BLaER1 treated with 17β-estradiol and CSF1 and Interleukin-3, amounts not matched to agents 10 nM and 100 nM (cell line): ENCODE data around the gene STIM2.

Experiments used
- H3K27ac ChIP-seq, 11 experiments: shearing (Covaris generic); formaldehyde crosslinking; 2 replicates each; pipeline ENCODE4 v1.8.1; 2022
- H3K27me3 ChIP-seq, 11 experiments: shearing (Covaris generic); formaldehyde crosslinking; 2 replicates each; pipeline ENCODE4 v1.8.1; 2022
- H3K36me3 ChIP-seq, 11 experiments: shearing (Covaris generic); formaldehyde crosslinking; 2 replicates each; pipeline ENCODE4 v1.8.1; 2022
- H3K4me1 ChIP-seq, 10 experiments: shearing (Covaris generic); formaldehyde crosslinking; 2 replicates each; pipeline ENCODE4 v1.8.1; 2022
- H3K4me2 ChIP-seq, 11 experiments: shearing (Covaris generic); formaldehyde crosslinking; 2 replicates each; pipeline ENCODE4 v1.8.1; 2022
- H3K4me3 ChIP-seq, 10 experiments: shearing (Covaris generic); formaldehyde crosslinking; 2 replicates each; pipeline ENCODE4 v1.8.1; 2022
- H3K9ac ChIP-seq, 11 experiments: shearing (Covaris generic); formaldehyde crosslinking; 2 replicates each; pipeline ENCODE4 v1.8.1; 2022
- H3K9me3 ChIP-seq, 11 experiments: shearing (Covaris generic); formaldehyde crosslinking; replicated peaks in 1 of 11; 2 replicates each; pipeline ENCODE4 v1.8.1; 2022
- H4K20me1 ChIP-seq, 11 experiments: shearing (Covaris generic); formaldehyde crosslinking; 2 replicates each; pipeline ENCODE4 v1.8.1; 2022
- Cebpa-rat ChIP-seq, 11 experiments: shearing (Covaris generic); IDR thresholded peaks; 2 replicates each; pipeline ENCODE4 v1.8.1; 2022

STIM2 gene

GRCh38 chr4:26936284-26937065, 75.8 kb downstream of the STIM2 start:
- Histone ChIP-seq H3K27me3 (no peaks in the 10 kb centered on the region), H3K27ac (peak overlapping the region in 1 of 11 experiments; percentile 21; a peak in 1 of 22 replicates), H3K4me3 (no peak overlapping the region), H3K36me3 (peaks cover 0 to 72% (median 28%) of the 10 kb centered on the region in 11 experiments; a peak in 17 of 22 replicates), H3K4me1 (peaks cover 4 to 47% (median 26%) of the 10 kb centered on the region in 10 experiments; a peak in 18 of 20 replicates), H3K9ac (no peak overlapping the region), H3K4me2 (peak overlapping the region in 8 of 11 experiments; percentile 0 to 35 (median 20); a peak in 12 of 22 replicates), H4K20me1 (peaks cover 0 to 75% (median 6%) of the 10 kb centered on the region in 11 experiments; a peak in 9 of 22 replicates), H3K9me3 (peaks cover 0 to 10% (median 0%) of the 10 kb centered on the region in 11 experiments; a peak in 3 of 22 replicates)
- no peak for TF ChIP-seq Cebpa-rat (IDR thresholded peaks at IDR 0.05)

- Histone ChIP-seq H3K4me1 (peaks cover 4 to 47% (median 26%) of the 10 kb centered on the region in 10 experiments; a peak in 18 of 20 replicates), H3K27me3 (no peaks in the 10 kb centered on the region), H3K36me3 (peaks cover 0 to 69% (median 26%) of the 10 kb centered on the region in 11 experiments; a peak in 17 of 22 replicates), H3K9ac (no peak overlapping the region), H3K9me3 (peaks cover 0 to 12% (median 3%) of the 10 kb centered on the region in 11 experiments; a peak in 7 of 22 replicates), H4K20me1 (peaks cover 0 to 72% (median 6%) of the 10 kb centered on the region in 11 experiments; a peak in 9 of 22 replicates), H3K4me3 (no peak overlapping the region), H3K4me2 (peak overlapping the region in 7 of 11 experiments; percentile 5 to 35 (median 23); a peak in 8 of 22 replicates), H3K27ac (no peak overlapping the region; a peak in 1 of 22 replicates)
- no peak for TF ChIP-seq Cebpa-rat (IDR thresholded peaks at IDR 0.05)
These were observed 76.5 kb downstream of the STIM2 start for GRCh38 chr4:26937139-26937538.

- peaks cover 0 to 68% (median 3%) of the 10 kb centered on the region in 11 experiments; a peak in 9 of 22 replicates for H4K20me1 ChIP-seq
- H3K4me3 ChIP-seq, result no peak overlapping the region
- no peak overlapping the region for H3K4me2 ChIP-seq
- TF ChIP-seq Cebpa-rat (IDR thresholded peaks at IDR 0.05), result no peak
- no peak overlapping the region for H3K9ac ChIP-seq
- H3K9me3 ChIP-seq, result peaks cover 0 to 15% (median 7%) of the 10 kb centered on the region in 11 experiments; a peak in 10 of 22 replicates
- peaks cover 4 to 47% (median 26%) of the 10 kb centered on the region in 10 experiments; a peak in 18 of 20 replicates for H3K4me1 ChIP-seq
- H3K27me3 ChIP-seq, result no peaks in the 10 kb centered on the region
- no peak overlapping the region for H3K27ac ChIP-seq
- peaks cover 0 to 69% (median 26%) of the 10 kb centered on the region in 11 experiments; a peak in 17 of 22 replicates for H3K36me3 ChIP-seq
These were observed 76.9 kb downstream of the STIM2 start for GRCh38 chr4:26937567-26937966.

GRCh38 chr4:26938516-26938915, 77.9 kb downstream of the STIM2 start:
- H3K4me2 ChIP-seq, result no peak overlapping the region
- no peak overlapping the region for H3K9ac ChIP-seq
- H3K27me3 ChIP-seq, result no peaks in the 10 kb centered on the region
- no peak for TF ChIP-seq Cebpa-rat (IDR thresholded peaks at IDR 0.05)
- peaks cover 0 to 21% (median 16%) of the 10 kb centered on the region in 11 experiments; a peak in 21 of 22 replicates for H3K9me3 ChIP-seq
- peaks cover 0 to 64% (median 0%) of the 10 kb centered on the region in 11 experiments; a peak in 8 of 22 replicates for H4K20me1 ChIP-seq
- H3K4me3 ChIP-seq, result no peak overlapping the region
- H3K27ac ChIP-seq, result no peak overlapping the region
- H3K4me1 ChIP-seq, result peaks cover 4 to 47% (median 26%) of the 10 kb centered on the region in 10 experiments; a peak in 18 of 20 replicates
- H3K36me3 ChIP-seq, result peaks cover 0 to 69% (median 30%) of the 10 kb centered on the region in 11 experiments; a peak in 18 of 22 replicates

- no peak for TF ChIP-seq Cebpa-rat (IDR thresholded peaks at IDR 0.05)
- Histone ChIP-seq H3K4me1 (peaks cover under 1 to 27% (median 16%) of the 10 kb centered on the region in 10 experiments; a peak in 18 of 20 replicates), H3K9ac (no peak overlapping the region), H3K36me3 (peaks cover 0 to 86% (median 50%) of the 10 kb centered on the region in 11 experiments; a peak in 19 of 22 replicates), H3K27me3 (no peaks in the 10 kb centered on the region), H4K20me1 (peaks cover 0 to 54% (median 0%) of the 10 kb centered on the region in 11 experiments; a peak in 8 of 22 replicates), H3K27ac (no peak overlapping the region), H3K9me3 (peaks cover 22 to 51% (median 48%) of the 10 kb centered on the region in 11 experiments), H3K4me3 (no peak overlapping the region), H3K4me2 (no peak overlapping the region)
These were observed 81.3 kb downstream of the STIM2 start for GRCh38 chr4:26941951-26942350.

- Histone ChIP-seq H3K36me3 (peaks cover 7 to 95% (median 59%) of the 10 kb centered on the region in 11 experiments), H3K27me3 (no peaks in the 10 kb centered on the region), H3K4me3 (no peak overlapping the region), H3K27ac (no peak overlapping the region), H4K20me1 (peaks cover 0 to 49% (median 0%) of the 10 kb centered on the region in 11 experiments; a peak in 8 of 22 replicates), H3K9ac (no peak overlapping the region), H3K9me3 (peaks cover 23 to 60% (median 57%) of the 10 kb centered on the region in 11 experiments), H3K4me2 (no peak overlapping the region), H3K4me1 (peaks cover 0 to 19% (median 11%) of the 10 kb centered on the region in 10 experiments; a peak in 10 of 20 replicates)
- TF ChIP-seq Cebpa-rat (IDR thresholded peaks at IDR 0.05), result no peak
These were observed 82.2 kb downstream of the STIM2 start for GRCh38 chr4:26942871-26943270.

GRCh38 chr4:26943391-26943790, 82.8 kb downstream of the STIM2 start:
- H3K27ac ChIP-seq, result no peak overlapping the region
- H3K27me3 ChIP-seq, result no peaks in the 10 kb centered on the region
- H3K9ac ChIP-seq, result no peak overlapping the region
- no peak overlapping the region for H3K4me3 ChIP-seq
- peaks cover 0 to 19% (median 13%) of the 10 kb centered on the region in 10 experiments; a peak in 10 of 20 replicates for H3K4me1 ChIP-seq
- peaks cover 0 to 46% (median 0%) of the 10 kb centered on the region in 11 experiments; a peak in 8 of 22 replicates for H4K20me1 ChIP-seq
- H3K36me3 ChIP-seq, result peaks cover 9 to 98% (median 64%) of the 10 kb centered on the region in 11 experiments
- H3K4me2 ChIP-seq, result no peak overlapping the region
- TF ChIP-seq Cebpa-rat (IDR thresholded peaks at IDR 0.05), result no peak
- H3K9me3 ChIP-seq, result peaks cover 27 to 65% (median 62%) of the 10 kb centered on the region in 11 experiments

GRCh38 chr4:26945794-26946193, 85.2 kb downstream of the STIM2 start:
- H4K20me1 ChIP-seq, result peaks cover 0 to 30% (median 0%) of the 10 kb centered on the region in 11 experiments; a peak in 8 of 22 replicates
- peaks cover 0 to 9% (median 2%) of the 10 kb centered on the region in 10 experiments; a peak in 9 of 20 replicates for H3K4me1 ChIP-seq
- H3K9me3 ChIP-seq, result peaks cover 36 to 85% (median 82%) of the 10 kb centered on the region in 11 experiments
- H3K27ac ChIP-seq, result no peak overlapping the region
- H3K36me3 ChIP-seq, result peaks cover 18 to 94% (median 82%) of the 10 kb centered on the region in 11 experiments
- no peak overlapping the region for H3K4me2 ChIP-seq
- no peak overlapping the region for H3K4me3 ChIP-seq
- no peaks in the 10 kb centered on the region for H3K27me3 ChIP-seq
- no peak for TF ChIP-seq Cebpa-rat (IDR thresholded peaks at IDR 0.05)
- no peak overlapping the region for H3K9ac ChIP-seq
